ENCODE data around the gene SDC4.
A peak's percentile ranks its signal among the peaks of the same experiment; 100 is the strongest.

The SDC4 gene

GRCh38 chr20:45318948-45319347, 29.3 kb downstream of the SDC4 start:
- no peak for DNase-seq (ENCODE audit: low spot score)

GRCh38 chr20:45318386-45318939, 29.8 kb downstream of the SDC4 start:
- DNase-seq (ENCODE audit: low spot score): no peak

- no peak for DNase-seq (ENCODE audit: low spot score)
Measured at GRCh38 chr20:45317826-45318225, 30.4 kb downstream of the SDC4 start.

- no peak for DNase-seq (ENCODE audit: low spot score)
Measured at GRCh38 chr20:45316150-45317080, 31.8 kb downstream of the SDC4 start.

GRCh38 chr20:45315672-45316071, 32.6 kb downstream of the SDC4 start:
- no peak for DNase-seq (ENCODE audit: low spot score)

GRCh38 chr20:45313943-45314342, 34.3 kb downstream of the SDC4 start:
- DNase-seq (ENCODE audit: low spot score): no peak

- no peak for DNase-seq (ENCODE audit: low spot score)
Measured at GRCh38 chr20:45313065-45313695, 35.0 kb downstream of the SDC4 start.

GRCh38 chr20:45312241-45312640, 36.0 kb downstream of the SDC4 start:
- no peak for DNase-seq (ENCODE audit: low spot score)

- peak; percentile 54 for DNase-seq (ENCODE audit: low spot score)
Measured at GRCh38 chr20:45311589-45312211, 36.5 kb downstream of the SDC4 start.

- no peak for DNase-seq (ENCODE audit: low spot score)
Measured at GRCh38 chr20:45309075-45309474, 39.1 kb downstream of the SDC4 start.

GRCh38 chr20:45308117-45308778, 40.0 kb downstream of the SDC4 start, which contains the start of gene MATN4:
TSS of gene MATN4 (minus strand) at chr20:45308299. CDS start at chr20:45305582, 2,717 bp downstream.
- no peak for DNase-seq (ENCODE audit: low spot score)

GRCh38 chr20:45307076-45307640, 41.1 kb downstream of the SDC4 start:
- no peak for DNase-seq (ENCODE audit: low spot score)

GRCh38 chr20:45306431-45306982, 41.7 kb downstream of the SDC4 start, which contains the start of gene RBPJL:
TSS of gene RBPJL (plus strand) at chr20:45306840. CDS start at chr20:45306923, 83 bp downstream.
- DNase-seq (ENCODE audit: low spot score): no peak

GRCh38 chr20:45305262-45305661, 43.0 kb downstream of the SDC4 start:
- DNase-seq (ENCODE audit: low spot score): no peak

GRCh38 chr20:45304464-45304999, 43.7 kb downstream of the SDC4 start:
- DNase-seq (ENCODE audit: low spot score): no peak

GRCh38 chr20:45303586-45304463, 44.4 kb downstream of the SDC4 start:
- DNase-seq (ENCODE audit: low spot score): no peak

- no peak for DNase-seq (ENCODE audit: low spot score)
Measured at GRCh38 chr20:45301824-45302271, 46.4 kb downstream of the SDC4 start.

- DNase-seq (ENCODE audit: low spot score): no peak
Measured at GRCh38 chr20:45300961-45301360, 47.3 kb downstream of the SDC4 start.

- no peak for DNase-seq (ENCODE audit: low spot score)
Measured at GRCh38 chr20:45299786-45300185, 48.4 kb downstream of the SDC4 start.
